Stimulated activated CD4-positive, alpha-beta T cell treated with anti-CD3 and anti-CD28 coated beads, Interleukin-15, amount 100 ng/mL, for 1 hour (primary cell): ENCODE measurements around the gene PLCH2.
A peak's percentile ranks its signal among the peaks of the same experiment; 100 is the strongest.
"Not testable (repeated sequence)": the region's sequence is repeated elsewhere in the genome, so short reads cannot be mapped to it uniquely, and the experiment has no call there.

ENCODE experiments used
- DNase-seq, 2 donors: peaks; one replicate each; pipeline ENCODE4 v3.0.0-alpha.2; 2020; ENCODE audit warnings: low read depth in 1 of 2, low spot score in 1 of 2

The PLCH2 gene

GRCh38 chr1:2440346-2440745, 35.7 kb upstream of the PLCH2 start:
- not testable (repeated sequence) for DNase-seq

- DNase-seq = no peak
These were observed 34.3 kb upstream of the PLCH2 start for GRCh38 chr1:2441746-2442145.

GRCh38 chr1:2442661-2443060, 33.4 kb upstream of the PLCH2 start:
- no peak for DNase-seq

GRCh38 chr1:2443277-2444137, 32.6 kb upstream of the PLCH2 start:
- DNase-seq = peak in 1 of 2 donors; percentile 6

GRCh38 chr1:2444138-2444591, 31.9 kb upstream of the PLCH2 start:
- DNase-seq = no peak

- DNase-seq = no peak
These were observed 30.8 kb upstream of the PLCH2 start for GRCh38 chr1:2445162-2445822.

- DNase-seq = no peak
These were observed 30.3 kb upstream of the PLCH2 start for GRCh38 chr1:2445823-2446215.

- no peak for DNase-seq
These were observed 29.7 kb upstream of the PLCH2 start for GRCh38 chr1:2446394-2446793.

- DNase-seq = no peak
These were observed 29.2 kb upstream of the PLCH2 start for GRCh38 chr1:2446861-2447260.

- no peak for DNase-seq
These were observed 28.6 kb upstream of the PLCH2 start for GRCh38 chr1:2447276-2448097.

- no peak for DNase-seq
These were observed 28.0 kb upstream of the PLCH2 start for GRCh38 chr1:2448098-2448445.

- DNase-seq = no peak
These were observed 26.2 kb upstream of the PLCH2 start for GRCh38 chr1:2449636-2450454.

- no peak for DNase-seq
These were observed 24.3 kb upstream of the PLCH2 start for GRCh38 chr1:2451741-2452140.

- DNase-seq = no peak
These were observed 23.7 kb upstream of the PLCH2 start for GRCh38 chr1:2452201-2452931.

- no peak for DNase-seq
These were observed 23.2 kb upstream of the PLCH2 start for GRCh38 chr1:2452932-2453315.

- DNase-seq = no peak
These were observed 21.9 kb upstream of the PLCH2 start for GRCh38 chr1:2454227-2454626.

- DNase-seq = no peak
These were observed 20.3 kb upstream of the PLCH2 start for GRCh38 chr1:2455757-2456156.

- no peak for DNase-seq
These were observed 18.6 kb upstream of the PLCH2 start for GRCh38 chr1:2457444-2457843.

- DNase-seq = no peak
These were observed 17.4 kb upstream of the PLCH2 start for GRCh38 chr1:2458687-2459086.

GRCh38 chr1:2459102-2459753, 16.9 kb upstream of the PLCH2 start:
- not testable (repeated sequence) for DNase-seq
